HepG2 (cell line): ENCODE measurements around the gene TCF25. TPM values are rescaled to one million over a fixed set of nuclear protein-coding genes. Genes with fewer than 3 reads are reported as not detected.

Experiments
- ATAC-seq: fragments of 200-7000 bp; cut with Tn5 transposase; 3 replicates; pipeline ENCODE4 v1.9.1; 2020; ENCODE audit warnings: mild to moderate bottlenecking, moderate library complexity
- BruUV-seq: library from RNA; stranded (reverse); fragments of 400-500 nt; replicated peaks from 2 replicates; lab custom pipeline; 2021; lab: Mats Ljungman, UMichigan
- CTCF ChIA-PET: fragments of 300-600 bp; formaldehyde crosslinking; extraction: SDS; loops from one replicate; lab custom pipeline; 2021; ENCODE audit warnings: low total read pairs, inconsistent platforms, low intra/inter-chr PET ratio; lab: Yijun Ruan, JAX
- POLR2A ChIA-PET: fragments of 350-600 bp; sonication (Branson Sonifier 250); formaldehyde crosslinking; loops from one replicate; lab custom pipeline; 2020; ENCODE audit warnings: antibody characterized with exemption, inconsistent platforms; lab: Yijun Ruan, JAX
- DNase-seq: peaks from one replicate; pipeline ENCODE4 v3.0.0-alpha.2; 2015; ENCODE audit warnings: low spot score
- FAIRE-seq: peaks from 3 replicates; lab custom pipeline; 2011; peaks lifted over from hg19 to GRCh38; lab: Jason Lieb, UNC
- H2AFZ ChIP-seq: one replicate; pipeline ENCODE4 v1.6.1; 2011; ENCODE audit warnings: low read length, inconsistent platforms
- H3K27ac ChIP-seq: fragments of 300-600 bp; 3 replicates; pipeline ENCODE4 v1.8.0; 2011; ENCODE audit warnings: mixed run types, mild to moderate bottlenecking, mixed read lengths, low read length, inconsistent platforms; ENCODE audit not compliant: insufficient read depth; ENCODE audit errors: extremely low read length
- H3K27me3 ChIP-seq, 2 experiments: fragments of 200-600 bp in 1 of 2; 2 replicates in 1 of 2; 3 replicates in 1 of 2; pipeline versions ENCODE4 v1.6.0 to v1.8.0; 2011; ENCODE audit warnings: low read length in 2 of 2, mild to moderate bottlenecking in 2 of 2, moderate library complexity in 2 of 2, inconsistent platforms in 1 of 2; ENCODE audit not compliant: insufficient read depth in 2 of 2, control insufficient read depth in 1 of 2
- H3K36me3 ChIP-seq, 2 experiments: fragments of 200-600 bp in 1 of 2; replicated peaks in 1 of 2; 2 replicates in 1 of 2; 3 replicates in 1 of 2; pipeline versions ENCODE4 v1.5.1 to v1.8.0; 2011; ENCODE audit warnings: low read length in 2 of 2, inconsistent platforms in 1 of 2; ENCODE audit not compliant: insufficient read depth in 2 of 2, control insufficient read depth in 1 of 2
- H3K4me1 ChIP-seq: 2 replicates; pipeline ENCODE4 v1.5.1; 2012; ENCODE audit warnings: low read length, inconsistent platforms; ENCODE audit not compliant: insufficient read depth
- H3K4me2 ChIP-seq: 2 replicates; pipeline ENCODE4 v1.6.0; 2011; ENCODE audit warnings: low read depth, low read length, inconsistent platforms
- H3K4me3 ChIP-seq, 3 experiments: fragments of 200-600 bp in 1 of 3; sonication (generic), shearing (Covaris generic) in 1 of 3; replicated peaks in 1 of 3; 2 replicates each; pipeline ENCODE4 v1.5.1; 2011 to 2016; ENCODE audit warnings: low read length in 3 of 3, inconsistent platforms in 2 of 3, low read depth in 2 of 3, mild to moderate bottlenecking in 2 of 3, control low read depth in 1 of 3, mixed read lengths in 1 of 3; ENCODE audit not compliant: insufficient read depth in 1 of 3
- H3K79me2 ChIP-seq: one replicate; pipeline ENCODE4 v1.6.1; 2011; ENCODE audit warnings: low read length, inconsistent platforms; ENCODE audit not compliant: insufficient read depth
- H3K9ac ChIP-seq: 2 replicates; pipeline ENCODE4 v1.6.0; 2011; ENCODE audit warnings: mild to moderate bottlenecking, low read depth, low read length, inconsistent platforms; ENCODE audit not compliant: insufficient read depth
- H3K9me3 ChIP-seq: 2 replicates; pipeline ENCODE4 v1.5.1; 2012; ENCODE audit warnings: mild to moderate bottlenecking, low read length
- H4K20me1 ChIP-seq: 2 replicates; pipeline ENCODE4 v1.6.0; 2011; ENCODE audit warnings: inconsistent platforms, mild to moderate bottlenecking, low read length, moderate library complexity; ENCODE audit not compliant: insufficient read depth
- CBFB ChIP-seq: sonication (generic); formaldehyde crosslinking; IDR thresholded peaks from 2 replicates; pipeline ENCODE4 v1.4.0; 2020; ENCODE audit warnings: missing genetic modification reagents
- KAT7 ChIP-seq: IDR thresholded peaks from 2 replicates; pipeline ENCODE4 v1.6.1; 2018; ENCODE audit warnings: borderline replicate concordance, missing compliant biosample characterization
- MYC ChIP-seq: sonication (generic); formaldehyde crosslinking; IDR thresholded peaks from 2 replicates; pipeline ENCODE4 v1.9.0; 2021; ENCODE audit warnings: missing genetic modification reagents, borderline replicate concordance
- NR2C2 ChIP-seq: sonication (generic); formaldehyde crosslinking; IDR thresholded peaks from 2 replicates; pipeline ENCODE4 v1.4.0; 2020; ENCODE audit warnings: missing genetic modification reagents, mild to moderate bottlenecking, moderate library complexity, borderline replicate concordance
- NR2F2 ChIP-seq: IDR thresholded peaks from 2 replicates; pipeline ENCODE4 v1.6.1; 2012; ENCODE audit warnings: low read depth, inconsistent platforms, borderline replicate concordance
- NR3C1 ChIP-seq: sonication (generic); formaldehyde crosslinking; IDR thresholded peaks from 2 replicates; pipeline ENCODE4 v1.4.0; 2020; ENCODE audit warnings: missing genetic modification reagents
- RXRB ChIP-seq: IDR thresholded peaks from 2 replicates; pipeline ENCODE4 v1.6.1; 2016; ENCODE audit warnings: borderline replicate concordance, missing genetic modification reagents, missing compliant biosample characterization
- SALL2 ChIP-seq: sonication (generic); formaldehyde crosslinking; IDR thresholded peaks from 2 replicates; pipeline ENCODE4 v1.8.1; 2023; ENCODE audit warnings: mild to moderate bottlenecking, missing genetic modification reagents, inconsistent platforms
- SP2 ChIP-seq: sonication (generic); formaldehyde crosslinking; IDR thresholded peaks from 2 replicates; pipeline ENCODE4 v1.5.1; 2020; ENCODE audit warnings: mild to moderate bottlenecking, missing genetic modification reagents
- SP4 ChIP-seq: sonication (generic); formaldehyde crosslinking; IDR thresholded peaks from 2 replicates; pipeline ENCODE4 v1.8.1; 2023; ENCODE audit warnings: mild to moderate bottlenecking, missing genetic modification reagents
- TAF1 ChIP-seq: sonication (generic); formaldehyde crosslinking; IDR thresholded peaks from 2 replicates; pipeline ENCODE4 v1.4.0; 2020; ENCODE audit warnings: missing genetic modification reagents
- U2AF2 ChIP-seq: fragments of 200-400 bp; formaldehyde crosslinking; IDR thresholded peaks from 2 replicates; pipeline ENCODE4 v1.6.1; 2017; ENCODE audit warnings: low read depth, mild to moderate bottlenecking, low read length
- ZBTB14 ChIP-seq: sonication (generic); formaldehyde crosslinking; IDR thresholded peaks from 2 replicates; pipeline ENCODE4 v1.4.0; 2020; ENCODE audit warnings: missing genetic modification reagents
- ZFP82 ChIP-seq: sonication (generic); formaldehyde crosslinking; IDR thresholded peaks from 2 replicates; pipeline ENCODE4 v1.5.1; 2020; ENCODE audit warnings: mild to moderate bottlenecking, missing genetic modification reagents, borderline replicate concordance
- ZNF44 ChIP-seq: sonication (generic); formaldehyde crosslinking; IDR thresholded peaks from 2 replicates; pipeline ENCODE4 v1.5.1; 2020; ENCODE audit warnings: mild to moderate bottlenecking, missing genetic modification reagents
- ZNF451 ChIP-seq: sonication (generic); formaldehyde crosslinking; IDR thresholded peaks from 2 replicates; pipeline ENCODE4 v1.5.0; 2020; ENCODE audit warnings: mild to moderate bottlenecking, missing genetic modification reagents
- ZNF510 ChIP-seq: sonication (generic); formaldehyde crosslinking; IDR thresholded peaks from 2 replicates; pipeline ENCODE4 v1.4.0; 2020; ENCODE audit warnings: low read depth, mild to moderate bottlenecking, missing genetic modification reagents
- ZNF614 ChIP-seq: IDR thresholded peaks from 2 replicates; pipeline ENCODE4 v1.6.1; 2018; ENCODE audit warnings: missing biosample characterization, missing genetic modification reagents, inconsistent platforms, borderline replicate concordance
- ZNF687 ChIP-seq: sonication (generic); formaldehyde crosslinking; IDR thresholded peaks from 2 replicates; pipeline ENCODE4 v1.5.1; 2020; ENCODE audit warnings: mild to moderate bottlenecking, missing genetic modification reagents, moderate library complexity
- ZSCAN25 ChIP-seq: sonication (generic); formaldehyde crosslinking; IDR thresholded peaks from 2 replicates; pipeline ENCODE4 v1.8.0; 2022; ENCODE audit warnings: mild to moderate bottlenecking, missing genetic modification reagents
- WGBS: methylation state at CpG from one replicate; pipeline ENCODE4 v1.1.6; 2017; ENCODE audit warnings: low lambda C conversion rate; 5-methylcytosine and 5-hydroxymethylcytosine counted together
- in situ Hi-C: cut with HindIII; loops from 2 replicates; pipeline ENCODE4 v1.10.0; 2017; ENCODE audit warnings: low pct_unique_long_range_greater_than_20kb; ENCODE audit not compliant: extremely low pct_ligation_motif_present
- intact Hi-C: fragments of 100-400 bp; cut with micrococcal nuclease; formaldehyde crosslinking; loops from one replicate; pipeline ENCODE4 v1.10.0; 2022; ENCODE audit not compliant: unreplicated experiment
- polyA plus RNA-seq, 8 experiments: library from polyadenylated mRNA; depleted of rRNA in 3 of 8; stranded (reverse) in 7 of 8; unstranded in 1 of 8; fragments of >200 nt; fragmentation: Illumina TruSeq in 4 of 8; extraction: Trizol in 4 of 8; gene quantifications; 2 replicates each; pipeline versions ENCODE4 v1.2.1 to v1.2.3, GENCODE V29; 2011 to 2016; ENCODE audit warnings: low read depth in 4 of 8, missing spikeins in 1 of 8, mixed read lengths in 1 of 8; ENCODE audit not compliant: insufficient read depth in 1 of 8
- total RNA-seq, 5 experiments: library from RNA; depleted of rRNA; stranded (reverse); fragments of >200 nt; fragmentation: Illumina TruSeq; extraction: Trizol; gene quantifications; 2 replicates each; pipeline ENCODE4 v1.2.3, GENCODE V29; 2016; ENCODE audit warnings: low read depth in 1 of 5

Gene TCF25
- total and polyA plus RNA-seq, 2 of the 13 experiments (the other 11 are each of a cell fraction or from before 2014, with no cell fraction given), result 138 to 206 TPM

GRCh38 chr16:89957216-89957785 lies 83.9 kb downstream of the TCF25 start (continued):
- no peak for TF ChIP-seq MYC (CRISPR knock-in tag)
- TF ChIP-seq ZBTB14, result no peak

- in situ Hi-C loops (no loop called here), intact Hi-C loops (no loop called here)
- Histone ChIP-seq H3K4me1 (no peaks in the 10 kb centered on the region), H3K27ac (no peak overlapping the region), H3K36me3 (peaks cover 35 to 45% of the 10 kb centered on the region in 2 experiments), H3K4me3 (no peak overlapping the region), H3K9ac (no peak overlapping the region), H3K79me2 (no peaks in the 10 kb centered on the region), H3K4me2 (no peak overlapping the region), H2AFZ (no peak overlapping the region), H3K27me3 (no peaks in the 10 kb centered on the region), H4K20me1 (no peaks in the 10 kb centered on the region), H3K9me3 (no peaks in the 10 kb centered on the region)
- FAIRE-seq (peak; percentile 80), DNase-seq (peak; percentile 54), ATAC-seq (peak; percentile 90)
- 99% methylated on average over 7 of the region's 7 CpGs for WGBS
- no TSS peak for BruUV-seq
- ChIA-PET CTCF (no interaction called here), POLR2A (interaction anchor here (0.6 to 1.9 kb wide), 2 partner anchors 36 to 80 kb away, joined by 4 to 6 read pairs; no protein-coding TSS in a partner anchor)
- TF ChIP-seq ZNF687 (CRISPR knock-in tag) (0 out of 2 replicates have a peak, but pooled peaks have one; percentile 5), SALL2 (CRISPR knock-in tag) (no peak), SP2 (peak; percentile 87), ZNF510 (no peak), NR2C2 (CRISPR knock-in tag) (0 out of 2 replicates have a peak, but pooled peaks have one; percentile 23), TAF1 (CRISPR knock-in tag) (no peak), KAT7 (CRISPR knock-in tag) (no peak), ZSCAN25 (no peak), U2AF2 (no peak), NR3C1 (CRISPR knock-in tag) (no peak), ZNF451 (CRISPR knock-in tag) (no peak), ZNF44 (no peak), NR2F2 (no peak), SP4 (peak; percentile 69; the same call in 1 of the 2 replicates), ZFP82 (CRISPR knock-in tag) (no peak), RXRB (CRISPR knock-in tag) (no peak), ZNF614 (CRISPR knock-in tag) (no peak), CBFB (CRISPR knock-in tag) (no peak)
These were observed 84.7 kb downstream of the TCF25 start for GRCh38 chr16:89958068-89958467.
